Parathyroid adenoma (tissue), 2 donors: ENCODE results near the gene HRC.
A peak's percentile ranks its signal among the peaks of the same experiment; 100 is the strongest.

ENCODE experiments used
- H2AFZ ChIP-seq: fragments of 300-600 bp; sonication (generic); one replicate; pipeline ENCODE4 v1.7.0; 2017; ENCODE audit warnings: antibody characterized with exemption, mild to moderate bottlenecking
- H3K27ac ChIP-seq: fragments of 300-600 bp; sonication (generic); one replicate; pipeline ENCODE4 v1.7.0; 2017
- H3K27me3 ChIP-seq: fragments of 300-600 bp; sonication (generic); one replicate; pipeline ENCODE4 v1.7.0; 2017; ENCODE audit warnings: low read length; ENCODE audit not compliant: control insufficient read depth, insufficient read depth
- H3K36me3 ChIP-seq: fragments of 300-600 bp; sonication (generic); one replicate; pipeline ENCODE4 v1.7.0; 2017; ENCODE audit warnings: low read length; ENCODE audit not compliant: control insufficient read depth, insufficient read depth
- H3K4me1 ChIP-seq: fragments of 300-600 bp; sonication (generic); one replicate; pipeline ENCODE4 v1.7.0; 2017; ENCODE audit warnings: control low read depth
- H3K4me2 ChIP-seq: fragments of 300-600 bp; sonication (generic); one replicate; pipeline ENCODE4 v1.7.0; 2017; ENCODE audit warnings: low read length
- H3K4me3 ChIP-seq: fragments of 300-600 bp; sonication (generic); one replicate; pipeline ENCODE4 v1.7.0; 2017; ENCODE audit warnings: low read depth, low read length
- H3K79me2 ChIP-seq: fragments of 300-600 bp; sonication (generic); one replicate; pipeline ENCODE4 v1.7.0; 2017; ENCODE audit warnings: control low read depth
- H3K9ac ChIP-seq: fragments of 300-600 bp; sonication (generic); one replicate; pipeline ENCODE4 v1.7.0; 2017; ENCODE audit warnings: mild to moderate bottlenecking
- H3K9me3 ChIP-seq: fragments of 300-600 bp; sonication (generic); one replicate; pipeline ENCODE4 v1.7.0; 2017; ENCODE audit warnings: low read length; ENCODE audit not compliant: control insufficient read depth
- CTCF ChIP-seq: fragments of 300-600 bp; sonication (generic); IDR thresholded peaks from one replicate; pipeline ENCODE4 v1.7.0; 2017; ENCODE audit warnings: antibody characterized with exemption, mild to moderate bottlenecking
- donor health status: primary hyperparathyroidism.

HRC gene

GRCh38 chr19:49153167-49153809 lies 1.9 kb downstream of the HRC start:
- Histone ChIP-seq H3K4me2 (no peak overlapping the region), H2AFZ (no peak overlapping the region), H3K27ac (no peak overlapping the region), H3K27me3 (no peaks in the 10 kb centered on the region), H3K79me2 (no peaks in the 10 kb centered on the region), H3K9me3 (no peaks in the 10 kb centered on the region), H3K4me1 (peaks cover 4% of the 10 kb centered on the region), H3K9ac (no peak overlapping the region), H3K4me3 (no peak overlapping the region), H3K36me3 (no peaks in the 10 kb centered on the region)
- no peak for TF ChIP-seq CTCF

- H3K27me3 ChIP-seq: no peaks in the 10 kb centered on the region
- no peak overlapping the region for H3K9ac ChIP-seq
- H3K79me2 ChIP-seq: no peaks in the 10 kb centered on the region
- no peak overlapping the region for H2AFZ ChIP-seq
- peaks cover 3% of the 10 kb centered on the region for H3K4me1 ChIP-seq
- TF ChIP-seq CTCF: no peak
- no peaks in the 10 kb centered on the region for H3K36me3 ChIP-seq
- H3K4me2 ChIP-seq: peak overlapping the region; percentile 78
- no peaks in the 10 kb centered on the region for H3K9me3 ChIP-seq
- H3K27ac ChIP-seq: peak overlapping the region; percentile 18
- peak overlapping the region; percentile 79 for H3K4me3 ChIP-seq
Measured at GRCh38 chr19:49152119-49152550, 3.1 kb downstream of the HRC start.

GRCh38 chr19:49151267-49152118 lies 3.7 kb downstream of the HRC start:
- no peaks in the 10 kb centered on the region for H3K79me2 ChIP-seq
- H3K27me3 ChIP-seq: no peaks in the 10 kb centered on the region
- H2AFZ ChIP-seq: no peak overlapping the region
- peaks cover 3% of the 10 kb centered on the region for H3K4me1 ChIP-seq
- H3K4me2 ChIP-seq: peak overlapping the region; percentile 78
- no peak overlapping the region for H3K9ac ChIP-seq
- no peak for TF ChIP-seq CTCF
- peak overlapping the region; percentile 86 for H3K27ac ChIP-seq
- peak overlapping the region; percentile 79 for H3K4me3 ChIP-seq
- no peaks in the 10 kb centered on the region for H3K36me3 ChIP-seq
- no peaks in the 10 kb centered on the region for H3K9me3 ChIP-seq

- Histone ChIP-seq H3K27me3 (no peaks in the 10 kb centered on the region), H3K4me1 (peaks cover 6% of the 10 kb centered on the region), H3K4me2 (peak overlapping the region; percentile 78), H3K36me3 (no peaks in the 10 kb centered on the region), H3K9ac (no peak overlapping the region), H3K4me3 (peak overlapping the region; percentile 79), H3K79me2 (no peaks in the 10 kb centered on the region), H2AFZ (peak overlapping the region; percentile 85), H3K27ac (peak overlapping the region; percentile 86), H3K9me3 (no peaks in the 10 kb centered on the region)
- TF ChIP-seq CTCF: no peak
Measured at GRCh38 chr19:49150944-49151243, 4.3 kb downstream of the HRC start.
